GM12891 (cell line): ENCODE measurements around the gene MAP3K19.

Experiments
- PAX5 ChIP-seq: IDR thresholded peaks from 2 replicates; pipeline ENCODE4 v1.6.1; 2011; ENCODE audit warnings: low read length, moderate library complexity, mild to moderate bottlenecking; ENCODE audit not compliant: insufficient read depth, severe bottlenecking
- POLR2A ChIP-seq: IDR thresholded peaks from 2 replicates; pipeline ENCODE4 v1.6.1; 2011; ENCODE audit warnings: low read depth, low read length, control low read depth

DNA sequence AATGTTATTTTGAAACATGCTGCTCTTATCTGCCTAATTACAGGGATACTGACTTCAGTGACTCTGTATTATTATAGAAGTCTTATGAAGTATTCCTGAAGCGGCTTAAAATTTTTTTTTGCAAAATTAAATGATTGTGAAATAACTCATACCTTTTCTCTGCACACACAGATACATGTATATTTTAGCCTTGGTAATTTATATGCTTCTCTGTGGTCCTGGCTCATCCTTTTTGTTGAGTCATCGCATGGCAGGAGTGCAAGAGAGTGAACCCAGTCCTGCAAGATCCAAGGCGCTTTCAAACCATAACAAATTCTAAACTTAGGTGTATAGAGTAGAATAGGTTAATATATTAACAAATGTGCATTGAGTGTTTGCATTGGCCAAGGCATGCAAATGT lies 120.1 kb downstream of the MAP3K19 start:
- TF ChIP-seq POLR2A (no peak), PAX5 (no peak)
